GM23338 (cell line): ENCODE measurements around the gene MRAS. TPM values are rescaled to one million over a fixed set of nuclear protein-coding genes. Genes with fewer than 3 reads are reported as not detected.

Experiments used
- ATAC-seq: fragments of 200-7000 bp; cut with Tn5 transposase; 3 replicates; pipeline ENCODE4 v1.9.1; 2020
- DNase-seq: peaks from one replicate; pipeline ENCODE4 v3.0.0-alpha.2; 2015; ENCODE audit warnings: low spot score
- H2AFZ ChIP-seq: fragments of 200-600 bp; sonication (generic); 2 replicates; pipeline ENCODE4 v1.8.0; 2016; ENCODE audit warnings: antibody characterized with exemption, mild to moderate bottlenecking, moderate library complexity
- H3F3A ChIP-seq: fragments of 200-600 bp; sonication (generic); replicated peaks from 2 replicates; pipeline ENCODE4 v1.8.0; 2017; ENCODE audit warnings: antibody characterized with exemption, mixed run types, low read depth
- H3K27ac ChIP-seq: fragments of 200-600 bp; sonication (generic); 2 replicates; pipeline ENCODE4 v1.6.1; 2016; ENCODE audit warnings: low read depth
- H3K27me3 ChIP-seq: fragments of 200-600 bp; sonication (generic); 2 replicates; pipeline ENCODE4 v1.8.0; 2016; ENCODE audit warnings: mild to moderate bottlenecking, mixed run types, moderate library complexity; ENCODE audit not compliant: insufficient read depth
- H3K36me3 ChIP-seq: fragments of 200-600 bp; sonication (generic); 2 replicates; pipeline ENCODE4 v1.8.0; 2016; ENCODE audit warnings: mild to moderate bottlenecking; ENCODE audit not compliant: insufficient read depth
- H3K4me1 ChIP-seq: fragments of 200-600 bp; sonication (generic); 2 replicates; pipeline ENCODE4 v1.8.0; 2016; ENCODE audit warnings: mild to moderate bottlenecking, moderate library complexity; ENCODE audit not compliant: insufficient read depth
- H3K4me2 ChIP-seq: fragments of 200-600 bp; sonication (generic); 2 replicates; pipeline ENCODE4 v1.7.1; 2017; ENCODE audit warnings: mixed run types
- H3K4me3 ChIP-seq: fragments of 200-600 bp; sonication (generic); 2 replicates; pipeline ENCODE4 v1.6.1; 2016; ENCODE audit warnings: mixed run types
- H3K79me2 ChIP-seq: fragments of 200-600 bp; sonication (generic); replicated peaks from 2 replicates; pipeline ENCODE4 v1.8.0; 2017; ENCODE audit warnings: mild to moderate bottlenecking; ENCODE audit not compliant: insufficient read depth
- H3K9me2 ChIP-seq: fragments of 200-600 bp; sonication (generic); 2 replicates; pipeline ENCODE4 v1.8.0; 2017; ENCODE audit not compliant: insufficient read depth
- H4K20me1 ChIP-seq: fragments of 200-600 bp; sonication (generic); replicated peaks from 2 replicates; pipeline ENCODE4 v1.8.0; 2017; ENCODE audit warnings: mild to moderate bottlenecking; ENCODE audit not compliant: insufficient read depth
- H3K27ac Mint-ChIP-seq: 2 replicates; pipeline ENCODE4 v1.8.0; 2020; ENCODE audit warnings: inconsistent platforms, mild to moderate bottlenecking, moderate library complexity, mixed read lengths
- H3K27me3 Mint-ChIP-seq: 3 replicates; pipeline ENCODE4 v1.8.0; 2022; ENCODE audit warnings: low read depth, mild to moderate bottlenecking, moderate library complexity, mixed read lengths, inconsistent platforms; ENCODE audit not compliant: insufficient read depth, poor library complexity
- H3K36me3 Mint-ChIP-seq: 3 replicates; pipeline ENCODE4 v1.8.0; 2021; ENCODE audit warnings: low read depth, mild to moderate bottlenecking, inconsistent platforms, moderate library complexity, mixed read lengths
- H3K4me1 Mint-ChIP-seq: 3 replicates; pipeline ENCODE4 v1.8.0; 2020; ENCODE audit warnings: mild to moderate bottlenecking, inconsistent platforms, mixed read lengths
- H3K4me3 Mint-ChIP-seq: 3 replicates; pipeline ENCODE4 v1.8.0; 2021; ENCODE audit warnings: moderate library complexity, mild to moderate bottlenecking, inconsistent platforms, mixed read lengths
- H3K9me3 Mint-ChIP-seq: 3 replicates; pipeline ENCODE4 v1.8.0; 2020; ENCODE audit warnings: moderate library complexity, mild to moderate bottlenecking, inconsistent platforms, mixed read lengths
- ETS1 ChIP-seq: IDR thresholded peaks from 2 replicates; pipeline ENCODE4 v1.6.1; 2016; ENCODE audit warnings: antibody characterized with exemption
- EZH2 ChIP-seq: fragments of 200-600 bp; sonication (generic); IDR thresholded peaks from one replicate; pipeline ENCODE4 v1.8.0; 2017; ENCODE audit warnings: antibody characterized with exemption, mild to moderate bottlenecking, low read depth; ENCODE audit not compliant: unreplicated experiment
- EZH2phosphoT487 ChIP-seq: fragments of 200-600 bp; sonication (generic); IDR thresholded peaks from one replicate; pipeline ENCODE4 v1.8.1; 2018; ENCODE audit warnings: antibody characterized with exemption; ENCODE audit not compliant: unreplicated experiment
- POLR2AphosphoS5 ChIP-seq: IDR thresholded peaks from 2 replicates; pipeline ENCODE4 v1.6.1; 2016; ENCODE audit warnings: antibody characterized with exemption, low read depth
- REST ChIP-seq: IDR thresholded peaks from one replicate; pipeline ENCODE4 v1.6.1; 2018; ENCODE audit warnings: antibody characterized with exemption; ENCODE audit not compliant: unreplicated experiment
- STAT1 ChIP-seq: IDR thresholded peaks from one replicate; pipeline ENCODE4 v1.6.1; 2016; ENCODE audit warnings: antibody characterized with exemption; ENCODE audit not compliant: unreplicated experiment
- ZNF114 ChIP-seq: fragments of 250-450 bp; sonication (Bioruptor Pico); IDR thresholded peaks from 2 replicates; pipeline ENCODE4 v1.5.0; 2020; ENCODE audit warnings: mild to moderate bottlenecking, moderate library complexity
- polyA plus RNA-seq: library from polyadenylated mRNA; unstranded; fragments of >200 nt; fragmentation: Nextera tagmentation; extraction: Ambion mirVana; gene quantifications from 2 replicates; pipeline ENCODE4 v1.2.1, GENCODE V29; 2016
- total RNA-seq: library from RNA; depleted of rRNA; stranded (reverse); fragments of >200 nt; shearing (Covaris generic); gene quantifications from 2 replicates; pipeline ENCODE4 v1.2.3, GENCODE V29; 2014

Gene MRAS
- total and polyA plus RNA-seq, 2 experiments from 2014 or later = 9.1 to 10.2 TPM

- no peak overlapping the region for H3K4me3 ChIP-seq
- Mint-ChIP-seq H3K4me1 (peaks cover 12% of the 10 kb centered on the region), H3K9me3 (no peaks in the 10 kb centered on the region), H3K27ac (no peak overlapping the region), H3K27me3 (peaks cover 6% of the 10 kb centered on the region), H3K36me3 (no peaks in the 10 kb centered on the region), H3K4me3 (no peak overlapping the region)
- TF ChIP-seq STAT1 (no peak), ETS1 (no peak), EZH2 (no peak), ZNF114 (CRISPR knock-in tag) (no peak), POLR2AphosphoS5 (no peak), REST (no peak)
- peak; percentile 40 for ATAC-seq
- H3F3A ChIP-seq = no peaks in the 10 kb centered on the region
- no peaks in the 10 kb centered on the region for H3K27me3 ChIP-seq
- H3K79me2 ChIP-seq = no peaks in the 10 kb centered on the region
- 0 out of 2 replicates have a peak, but pooled peaks cover 2% of the 10 kb centered on the region for H4K20me1 ChIP-seq
- no peak overlapping the region for H3K4me2 ChIP-seq
- H3K9me2 ChIP-seq = no peaks in the 10 kb centered on the region
- DNase-seq = no peak
- no peaks in the 10 kb centered on the region for H3K36me3 ChIP-seq
- no peak overlapping the region for H3K27ac ChIP-seq
- no peaks in the 10 kb centered on the region; the same call in 1 of the 2 replicates for H3K4me1 ChIP-seq
- no peak overlapping the region for H2AFZ ChIP-seq
Measured at GRCh38 chr3:138442433-138442832, 94.1 kb downstream of the MRAS start.

GRCh38 chr3:138443091-138443490 is 94.7 kb downstream of the MRAS start:
- H2AFZ ChIP-seq = no peak overlapping the region

More at GRCh38 chr3:138443091-138443490, 94.7 kb downstream of the MRAS start:
- Histone ChIP-seq H3K79me2 (no peaks in the 10 kb centered on the region), H3K4me1 (no peaks in the 10 kb centered on the region; the same call in 1 of the 2 replicates), H4K20me1 (0 out of 2 replicates have a peak, but pooled peaks cover 2% of the 10 kb centered on the region), H3K9me2 (no peaks in the 10 kb centered on the region), H3K4me3 (no peak overlapping the region), H3K36me3 (no peaks in the 10 kb centered on the region), H3K4me2 (no peak overlapping the region), H3K27ac (no peak overlapping the region), H3F3A (no peaks in the 10 kb centered on the region), H3K27me3 (no peaks in the 10 kb centered on the region)
- Mint-ChIP-seq H3K27me3 (peaks cover 6% of the 10 kb centered on the region), H3K9me3 (no peaks in the 10 kb centered on the region), H3K36me3 (no peaks in the 10 kb centered on the region), H3K4me1 (peaks cover 12% of the 10 kb centered on the region), H3K27ac (no peak overlapping the region), H3K4me3 (no peak overlapping the region)
- ATAC-seq (no peak), DNase-seq (no peak)
- TF ChIP-seq REST (no peak), EZH2phosphoT487 (no peak), ZNF114 (CRISPR knock-in tag) (no peak)
